HepG2 (cell line): ENCODE results near the gene ZMIZ2. TPM values are rescaled to one million over a fixed set of nuclear protein-coding genes. Genes with fewer than 3 reads are reported as not detected.

Source experiments
- ATAC-seq: fragments of 200-7000 bp; cut with Tn5 transposase; 3 replicates; pipeline ENCODE4 v1.9.1; 2020; ENCODE audit warnings: mild to moderate bottlenecking, moderate library complexity
- BruUV-seq: library from RNA; stranded (reverse); fragments of 400-500 nt; replicated peaks from 2 replicates; lab custom pipeline; 2021; lab: Mats Ljungman, UMichigan
- CTCF ChIA-PET: fragments of 300-600 bp; formaldehyde crosslinking; extraction: SDS; loops from one replicate; lab custom pipeline; 2021; ENCODE audit warnings: low total read pairs, inconsistent platforms, low intra/inter-chr PET ratio; lab: Yijun Ruan, JAX
- POLR2A ChIA-PET: fragments of 350-600 bp; sonication (Branson Sonifier 250); formaldehyde crosslinking; loops from one replicate; lab custom pipeline; 2020; ENCODE audit warnings: antibody characterized with exemption, inconsistent platforms; lab: Yijun Ruan, JAX
- DNase-seq: peaks from one replicate; pipeline ENCODE4 v3.0.0-alpha.2; 2015; ENCODE audit warnings: low spot score
- FAIRE-seq: peaks from 3 replicates; lab custom pipeline; 2011; peaks lifted over from hg19 to GRCh38; lab: Jason Lieb, UNC
- H2AFZ ChIP-seq: one replicate; pipeline ENCODE4 v1.6.1; 2011; ENCODE audit warnings: low read length, inconsistent platforms
- H3K27ac ChIP-seq: fragments of 300-600 bp; 3 replicates; pipeline ENCODE4 v1.8.0; 2011; ENCODE audit warnings: mixed run types, mild to moderate bottlenecking, mixed read lengths, low read length, inconsistent platforms; ENCODE audit not compliant: insufficient read depth; ENCODE audit errors: extremely low read length
- H3K27me3 ChIP-seq, 2 experiments: fragments of 200-600 bp in 1 of 2; 2 replicates in 1 of 2; 3 replicates in 1 of 2; pipeline versions ENCODE4 v1.6.0 to v1.8.0; 2011; ENCODE audit warnings: low read length in 2 of 2, mild to moderate bottlenecking in 2 of 2, moderate library complexity in 2 of 2, inconsistent platforms in 1 of 2; ENCODE audit not compliant: insufficient read depth in 2 of 2, control insufficient read depth in 1 of 2
- H3K36me3 ChIP-seq, 2 experiments: fragments of 200-600 bp in 1 of 2; replicated peaks in 1 of 2; 2 replicates in 1 of 2; 3 replicates in 1 of 2; pipeline versions ENCODE4 v1.5.1 to v1.8.0; 2011; ENCODE audit warnings: low read length in 2 of 2, inconsistent platforms in 1 of 2; ENCODE audit not compliant: insufficient read depth in 2 of 2, control insufficient read depth in 1 of 2
- H3K4me1 ChIP-seq: 2 replicates; pipeline ENCODE4 v1.5.1; 2012; ENCODE audit warnings: low read length, inconsistent platforms; ENCODE audit not compliant: insufficient read depth
- H3K4me2 ChIP-seq: 2 replicates; pipeline ENCODE4 v1.6.0; 2011; ENCODE audit warnings: low read depth, low read length, inconsistent platforms
- H3K4me3 ChIP-seq, 3 experiments: fragments of 200-600 bp in 1 of 3; sonication (generic), shearing (Covaris generic) in 1 of 3; replicated peaks in 1 of 3; 2 replicates each; pipeline ENCODE4 v1.5.1; 2011 to 2016; ENCODE audit warnings: low read length in 3 of 3, inconsistent platforms in 2 of 3, low read depth in 2 of 3, mild to moderate bottlenecking in 2 of 3, control low read depth in 1 of 3, mixed read lengths in 1 of 3; ENCODE audit not compliant: insufficient read depth in 1 of 3
- H3K79me2 ChIP-seq: one replicate; pipeline ENCODE4 v1.6.1; 2011; ENCODE audit warnings: low read length, inconsistent platforms; ENCODE audit not compliant: insufficient read depth
- H3K9ac ChIP-seq: 2 replicates; pipeline ENCODE4 v1.6.0; 2011; ENCODE audit warnings: mild to moderate bottlenecking, low read depth, low read length, inconsistent platforms; ENCODE audit not compliant: insufficient read depth
- H3K9me3 ChIP-seq: 2 replicates; pipeline ENCODE4 v1.5.1; 2012; ENCODE audit warnings: mild to moderate bottlenecking, low read length
- H4K20me1 ChIP-seq: 2 replicates; pipeline ENCODE4 v1.6.0; 2011; ENCODE audit warnings: inconsistent platforms, mild to moderate bottlenecking, low read length, moderate library complexity; ENCODE audit not compliant: insufficient read depth
- ARNT ChIP-seq: fragments of 450-650 bp; IDR thresholded peaks from 2 replicates; pipeline ENCODE4 v1.6.1; 2017
- ARNT2 ChIP-seq: sonication (generic); formaldehyde crosslinking; IDR thresholded peaks from 2 replicates; pipeline ENCODE4 v1.8.0; 2022; ENCODE audit warnings: mild to moderate bottlenecking, low read depth, missing genetic modification reagents, moderate library complexity
- EHMT2 ChIP-seq: fragments of 200-600 bp; sonication (generic); IDR thresholded peaks from 2 replicates; pipeline ENCODE4 v1.7.0; 2017; ENCODE audit warnings: antibody characterized with exemption, low read depth, low read length, borderline replicate concordance
- ETV6 ChIP-seq: sonication (generic); formaldehyde crosslinking; conservative IDR thresholded peaks from 2 replicates; pipeline ENCODE4 v1.4.0; 2020; ENCODE audit warnings: missing genetic modification reagents
- FOXK2 ChIP-seq: fragments of 450-650 bp; IDR thresholded peaks from 2 replicates; pipeline ENCODE4 v1.6.1; 2016
- GATAD1 ChIP-seq: IDR thresholded peaks from 2 replicates; pipeline ENCODE4 v1.6.1; 2016; ENCODE audit warnings: missing genetic modification reagents, missing compliant biosample characterization
- GTF2F1 ChIP-seq: fragments of 150-350 bp; IDR thresholded peaks from 2 replicates; pipeline ENCODE4 v1.6.1; 2014; ENCODE audit warnings: low read length
- HNF4G ChIP-seq, 2 experiments: sonication (generic) in 1 of 2; formaldehyde crosslinking in 1 of 2; IDR thresholded peaks; 2 replicates each; pipeline versions ENCODE4 v1.4.0 to v1.6.1; 2011 to 2020; ENCODE audit warnings: borderline replicate concordance in 2 of 2, low read depth in 2 of 2, mild to moderate bottlenecking in 2 of 2, low read length in 1 of 2, missing genetic modification reagents in 1 of 2, moderate library complexity in 1 of 2
- IRF2 ChIP-seq: IDR thresholded peaks from 2 replicates; pipeline ENCODE4 v1.6.1; 2018; ENCODE audit warnings: missing genetic modification reagents, missing compliant biosample characterization
- KLF16 ChIP-seq, 2 experiments: sonication (generic) in 1 of 2; formaldehyde crosslinking in 1 of 2; IDR thresholded peaks; 2 replicates each; pipeline versions ENCODE4 v1.6.1 to v1.8.0; 2016 to 2023; ENCODE audit warnings: missing genetic modification reagents in 2 of 2, missing compliant biosample characterization in 1 of 2
- KLF9 ChIP-seq: IDR thresholded peaks from 2 replicates; pipeline ENCODE4 v1.6.1; 2016; ENCODE audit warnings: low read depth
- MYC ChIP-seq: sonication (generic); formaldehyde crosslinking; IDR thresholded peaks from 2 replicates; pipeline ENCODE4 v1.9.0; 2021; ENCODE audit warnings: missing genetic modification reagents, borderline replicate concordance
- RARA ChIP-seq: IDR thresholded peaks from 2 replicates; pipeline ENCODE4 v1.6.1; 2016; ENCODE audit warnings: missing genetic modification reagents, missing compliant biosample characterization
- TOE1 ChIP-seq: sonication (generic); formaldehyde crosslinking; IDR thresholded peaks from 2 replicates; pipeline ENCODE4 v1.4.0; 2020; ENCODE audit warnings: mild to moderate bottlenecking, missing genetic modification reagents
- ZFP1 ChIP-seq: IDR thresholded peaks from 2 replicates; pipeline ENCODE4 v1.6.1; 2016
- ZNF263 ChIP-seq: sonication (generic); formaldehyde crosslinking; IDR thresholded peaks from 2 replicates; pipeline ENCODE4 v1.4.0; 2020; ENCODE audit warnings: missing genetic modification reagents
- ZNF30 ChIP-seq: sonication (generic); formaldehyde crosslinking; IDR thresholded peaks from 2 replicates; pipeline ENCODE4 v1.5.0; 2020; ENCODE audit warnings: mild to moderate bottlenecking, missing genetic modification reagents
- ZNF432 ChIP-seq: sonication (generic); formaldehyde crosslinking; IDR thresholded peaks from 2 replicates; pipeline ENCODE4 v1.5.0; 2020; ENCODE audit warnings: missing genetic modification reagents, mild to moderate bottlenecking, borderline replicate concordance
- ZNF543 ChIP-seq: sonication (generic); formaldehyde crosslinking; IDR thresholded peaks from 2 replicates; pipeline ENCODE4 v1.4.0; 2020; ENCODE audit warnings: mild to moderate bottlenecking, missing genetic modification reagents
- ZNF549 ChIP-seq: sonication (generic); formaldehyde crosslinking; IDR thresholded peaks from 2 replicates; pipeline ENCODE4 v1.5.0; 2020; ENCODE audit warnings: missing genetic modification reagents
- ZNF577 ChIP-seq: sonication (generic); formaldehyde crosslinking; IDR thresholded peaks from 2 replicates; pipeline ENCODE4 v1.4.0; 2020; ENCODE audit warnings: mild to moderate bottlenecking, low read depth, missing genetic modification reagents, borderline replicate concordance
- ZNF616 ChIP-seq: sonication (generic); formaldehyde crosslinking; IDR thresholded peaks from 2 replicates; pipeline ENCODE4 v1.5.0; 2020; ENCODE audit warnings: low read depth, mild to moderate bottlenecking, missing genetic modification reagents
- ZNF780A ChIP-seq: sonication (generic); formaldehyde crosslinking; IDR thresholded peaks from 2 replicates; pipeline ENCODE4 v1.8.0; 2022; ENCODE audit warnings: mild to moderate bottlenecking, missing genetic modification reagents, moderate library complexity
- WGBS: methylation state at CpG from one replicate; pipeline ENCODE4 v1.1.6; 2017; ENCODE audit warnings: low lambda C conversion rate; 5-methylcytosine and 5-hydroxymethylcytosine counted together
- in situ Hi-C: cut with HindIII; loops from 2 replicates; pipeline ENCODE4 v1.10.0; 2017; ENCODE audit warnings: low pct_unique_long_range_greater_than_20kb; ENCODE audit not compliant: extremely low pct_ligation_motif_present
- intact Hi-C: fragments of 100-400 bp; cut with micrococcal nuclease; formaldehyde crosslinking; loops from one replicate; pipeline ENCODE4 v1.10.0; 2022; ENCODE audit not compliant: unreplicated experiment
- polyA plus RNA-seq, 8 experiments: library from polyadenylated mRNA; depleted of rRNA in 3 of 8; stranded (reverse) in 7 of 8; unstranded in 1 of 8; fragments of >200 nt; fragmentation: Illumina TruSeq in 4 of 8; extraction: Trizol in 4 of 8; gene quantifications; 2 replicates each; pipeline versions ENCODE4 v1.2.1 to v1.2.3, GENCODE V29; 2011 to 2016; ENCODE audit warnings: low read depth in 4 of 8, missing spikeins in 1 of 8, mixed read lengths in 1 of 8; ENCODE audit not compliant: insufficient read depth in 1 of 8
- total RNA-seq, 5 experiments: library from RNA; depleted of rRNA; stranded (reverse); fragments of >200 nt; fragmentation: Illumina TruSeq; extraction: Trizol; gene quantifications; 2 replicates each; pipeline ENCODE4 v1.2.3, GENCODE V29; 2016; ENCODE audit warnings: low read depth in 1 of 5
- TF ChIP-seq, protein P1 (sequence below): IDR thresholded peaks from 2 replicates; pipeline ENCODE4 v1.6.1; 2016; ENCODE audit warnings: control low read depth
- TF ChIP-seq, protein P2 (sequence below): sonication (generic); formaldehyde crosslinking; IDR thresholded peaks from 2 replicates; pipeline ENCODE4 v1.4.0; 2020; ENCODE audit warnings: mild to moderate bottlenecking, missing genetic modification reagents
- TF ChIP-seq, protein P3 (sequence below): sonication (generic); formaldehyde crosslinking; IDR thresholded peaks from 2 replicates; pipeline ENCODE4 v1.5.0; 2020; ENCODE audit warnings: mild to moderate bottlenecking, low read depth, missing genetic modification reagents, borderline replicate concordance

ZMIZ2 gene
- total and polyA plus RNA-seq, 2 of the 13 experiments (the other 11 are each of a cell fraction or from before 2014, with no cell fraction given): 4.9 to 7.9 TPM

DNA sequence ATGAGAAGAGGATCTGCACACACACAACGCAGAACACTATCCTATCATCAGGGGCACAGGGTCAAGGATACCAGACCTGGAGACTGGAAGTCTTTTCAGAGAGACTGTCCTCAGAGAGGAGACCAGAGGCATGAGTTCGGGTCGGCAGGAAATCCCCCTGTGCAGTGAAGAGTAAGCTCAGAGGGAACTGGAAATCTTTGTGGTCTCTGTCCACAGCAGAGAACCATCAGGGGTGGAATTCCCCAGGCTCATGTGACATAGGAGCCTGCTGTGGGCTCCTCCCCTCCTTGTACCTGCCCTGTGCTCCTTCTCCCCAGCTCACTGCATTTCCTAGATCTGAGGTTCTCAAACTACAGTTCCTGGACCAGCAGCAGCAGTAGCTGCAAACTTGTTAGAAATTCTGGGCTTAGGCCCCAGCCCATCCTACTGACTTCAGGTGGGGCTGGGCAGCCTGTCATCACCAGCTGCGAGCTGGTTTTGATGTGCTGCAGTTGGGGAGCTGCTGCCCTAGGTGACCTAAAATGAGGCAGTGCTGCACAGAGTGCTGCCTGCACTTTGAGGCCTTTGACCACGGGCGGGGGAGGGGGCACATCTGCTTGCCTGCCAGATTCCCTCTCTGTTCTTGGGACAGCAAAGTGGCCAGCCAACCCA is 2.4 kb downstream of the ZMIZ2 start:
- Histone ChIP-seq H3K4me2 (peak overlapping the region; percentile 74), H3K27ac (no peak overlapping the region), H3K4me1 (peaks cover 26% of the 10 kb centered on the region), H3K9ac (0 out of 2 replicates have a peak overlapping the region, but pooled peaks have one; percentile 13), H3K36me3 (no peaks in the 10 kb centered on the region), H2AFZ (no peak overlapping the region), H3K9me3 (no peaks in the 10 kb centered on the region), H3K79me2 (peaks cover 23% of the 10 kb centered on the region), H3K4me3 (peak overlapping the region in 2 of 3 experiments; percentile 11 to 16; a peak in 2 of 6 replicates), H3K27me3 (no peaks in the 10 kb centered on the region; a peak in 1 of 5 replicates), H4K20me1 (peaks cover 7% of the 10 kb centered on the region)
- CTCF ChIA-PET: no interaction called here
- ATAC-seq: peak; percentile 7
- no TSS peak for BruUV-seq
- 10% methylated on average over 4 of the region's 6 CpGs for WGBS
- intact Hi-C loops: no loop called here
- no peak for DNase-seq
- in situ Hi-C loops: loop anchor here (25.0 kb wide), 1 partner anchor 164 kb away; the partner anchor contains the start of gene TMED4
- FAIRE-seq: no peak
- POLR2A ChIA-PET: interaction anchor here (1.4 to 2.9 kb wide), 2 partner anchors 111 to 144 kb away, joined by 8 to 13 read pairs; partner anchors contain the start of gene OGDH
- TF ChIP-seq ZNF543 (CRISPR knock-in tag) (no peak), MYC (CRISPR knock-in tag) (no peak), ZNF432 (CRISPR knock-in tag) (no peak), ZNF263 (CRISPR knock-in tag) (0 out of 2 replicates have a peak, but pooled peaks have one; percentile 18), IRF2 (CRISPR knock-in tag) (no peak), ETV6 (CRISPR knock-in tag) (no peak), ZNF616 (CRISPR knock-in tag) (no peak), ZFP1 (CRISPR knock-in tag) (no peak), ZNF577 (CRISPR knock-in tag) (no peak), HNF4G (IDR thresholded peaks at IDR 0.05; ENCODE audit: borderline replicate concordance, low read depth, low read length) (0 out of 2 replicates have a peak, but pooled peaks have one; percentile 15), HNF4G (CRISPR knock-in tag; IDR thresholded peaks at IDR 0.05; ENCODE audit: borderline replicate concordance, low read depth) (no peak), ARNT2 (CRISPR knock-in tag) (no peak), ZNF30 (CRISPR knock-in tag) (no peak), TOE1 (CRISPR knock-in tag) (no peak), ARNT (no peak), KLF9 (CRISPR knock-in tag) (no peak), FOXK2 (no peak), GATAD1 (CRISPR knock-in tag) (no peak), KLF16 (CRISPR knock-in tag; IDR thresholded peaks at IDR 0.05) (no peak), EHMT2 (no peak), ZNF549 (CRISPR knock-in tag) (no peak), ZNF780A (CRISPR knock-in tag) (peak; percentile 45; the same call in 1 of the 2 replicates), GTF2F1 (no peak), RARA (no peak)
- TF ChIP-seq, protein P1, sequence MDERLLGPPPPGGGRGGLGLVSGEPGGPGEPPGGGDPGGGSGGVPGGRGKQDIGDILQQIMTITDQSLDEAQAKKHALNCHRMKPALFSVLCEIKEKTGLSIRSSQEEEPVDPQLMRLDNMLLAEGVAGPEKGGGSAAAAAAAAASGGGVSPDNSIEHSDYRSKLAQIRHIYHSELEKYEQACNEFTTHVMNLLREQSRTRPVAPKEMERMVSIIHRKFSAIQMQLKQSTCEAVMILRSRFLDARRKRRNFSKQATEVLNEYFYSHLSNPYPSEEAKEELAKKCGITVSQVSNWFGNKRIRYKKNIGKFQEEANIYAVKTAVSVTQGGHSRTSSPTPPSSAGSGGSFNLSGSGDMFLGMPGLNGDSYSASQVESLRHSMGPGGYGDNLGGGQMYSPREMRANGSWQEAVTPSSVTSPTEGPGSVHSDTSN: no peak
- TF ChIP-seq, protein P2, sequence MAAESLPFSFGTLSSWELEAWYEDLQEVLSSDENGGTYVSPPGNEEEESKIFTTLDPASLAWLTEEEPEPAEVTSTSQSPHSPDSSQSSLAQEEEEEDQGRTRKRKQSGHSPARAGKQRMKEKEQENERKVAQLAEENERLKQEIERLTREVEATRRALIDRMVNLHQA (CRISPR knock-in tag): no peak
- TF ChIP-seq, protein P3, sequence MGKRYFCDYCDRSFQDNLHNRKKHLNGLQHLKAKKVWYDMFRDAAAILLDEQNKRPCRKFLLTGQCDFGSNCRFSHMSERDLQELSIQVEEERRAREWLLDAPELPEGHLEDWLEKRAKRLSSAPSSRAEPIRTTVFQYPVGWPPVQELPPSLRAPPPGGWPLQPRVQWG: no peak
